HG02852 (cell line): Measurements from ENCODE around the gene EFCAB13.
"Not testable (repeated sequence)": the region's sequence is repeated elsewhere in the genome, so short reads cannot be mapped to it uniquely, and the experiment has no call there.

Experiments used
- ATAC-seq: cut with Tn5 transposase; IDR thresholded peaks from one replicate; pipeline ENCODE4 v1.9.1; 2021; ENCODE audit warnings: mild to moderate bottlenecking, moderate library complexity; ENCODE audit not compliant: unreplicated experiment

Gene EFCAB13

DNA sequence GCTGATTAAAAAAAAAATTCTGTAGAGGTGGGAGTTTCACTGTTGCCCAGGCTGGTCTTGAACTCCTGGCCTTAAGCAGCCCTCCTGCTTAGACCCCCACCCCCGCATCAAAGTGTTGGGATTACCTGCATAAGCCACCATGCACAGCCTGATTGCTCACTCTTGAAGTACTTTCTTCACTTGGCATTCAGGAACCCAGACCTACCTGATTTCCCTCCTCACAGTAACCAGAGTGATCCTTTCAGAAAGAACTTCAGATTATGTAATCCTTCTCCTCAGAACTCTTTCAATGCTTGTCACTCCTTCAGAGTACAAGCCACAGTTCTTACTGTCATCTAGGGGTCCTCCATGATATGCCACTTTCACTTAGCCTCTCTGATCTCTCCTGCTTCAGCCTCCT is 1.4 kb downstream of the EFCAB13 start:
- no peak for ATAC-seq

GRCh38 chr17:47330548-47330947 is 6.8 kb downstream of the EFCAB13 start:
- ATAC-seq, result no peak

GRCh38 chr17:47332287-47332686 is 8.5 kb downstream of the EFCAB13 start:
- ATAC-seq, result no peak

GRCh38 chr17:47335101-47335936 is 11.6 kb downstream of the EFCAB13 start:
- ATAC-seq, result no peak

- no peak for ATAC-seq
Observed at GRCh38 chr17:47338026-47338425, 14.3 kb downstream of the EFCAB13 start.

GRCh38 chr17:47352848-47353247 is 29.1 kb downstream of the EFCAB13 start:
- no peak for ATAC-seq

GRCh38 chr17:47358652-47359051 is 34.9 kb downstream of the EFCAB13 start:
- ATAC-seq, result no peak

GRCh38 chr17:47363171-47363570 is 39.4 kb downstream of the EFCAB13 start:
- no peak for ATAC-seq

DNA sequence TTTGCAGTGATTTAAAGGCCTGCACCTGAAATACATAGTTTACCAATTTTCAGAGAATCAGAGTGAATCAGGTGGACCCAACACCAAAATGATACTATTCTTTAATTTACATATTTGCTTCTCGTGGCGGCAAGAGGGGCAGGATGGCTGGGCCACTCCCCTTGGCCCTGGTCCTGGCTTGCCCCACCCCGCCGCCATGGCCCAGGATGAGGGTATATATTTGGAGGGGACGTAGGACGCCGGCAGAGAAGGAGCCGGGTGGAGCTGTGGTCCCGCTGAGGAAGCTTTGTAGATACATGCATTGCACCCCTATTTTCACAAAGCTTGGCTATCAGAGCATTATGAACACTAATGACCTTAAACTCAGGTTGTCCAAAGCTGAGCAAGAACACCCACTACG is 43.5 kb downstream of the EFCAB13 start:
- ATAC-seq, result no peak

DNA sequence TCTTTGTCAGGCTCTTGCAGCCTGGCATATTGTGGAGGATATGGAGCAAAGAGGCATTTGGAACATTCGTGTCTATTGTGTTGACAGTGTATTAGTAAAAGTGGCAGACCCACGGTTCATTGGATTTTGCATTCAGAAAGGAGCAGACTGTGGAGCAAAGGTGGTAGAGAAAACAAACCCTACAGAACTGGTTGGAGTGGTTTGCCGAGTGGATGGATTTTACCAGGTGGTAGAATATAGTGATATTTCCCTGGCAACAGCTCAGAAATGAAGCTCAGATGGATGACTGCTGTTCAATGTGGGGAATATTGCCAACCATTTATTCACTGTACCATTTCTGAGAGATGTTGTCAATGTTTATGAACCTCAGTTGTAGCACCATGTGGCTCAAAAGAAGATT is 44.5 kb downstream of the EFCAB13 start:
- no peak for ATAC-seq

DNA sequence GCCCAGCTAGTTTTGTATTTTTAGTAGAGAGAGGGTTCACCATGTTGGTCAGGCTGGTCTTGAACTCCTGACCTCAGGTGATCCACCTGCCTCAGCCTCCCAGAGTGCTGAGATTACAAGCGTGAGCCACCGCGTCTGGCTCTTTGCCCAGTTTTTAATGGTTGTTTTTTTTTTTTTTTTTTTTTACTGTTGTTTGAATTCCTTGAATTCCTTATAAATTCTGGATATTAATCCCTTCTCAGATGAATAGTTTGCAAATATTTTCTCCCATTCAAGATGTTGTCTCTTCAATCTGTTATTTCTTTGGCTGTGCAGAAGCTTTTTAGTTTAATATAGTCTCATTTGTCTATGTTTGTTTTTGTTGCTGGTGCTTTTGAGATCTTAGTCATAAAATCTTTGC is 47.1 kb downstream of the EFCAB13 start:
- ATAC-seq, result not testable (repeated sequence)

GRCh38 chr17:47373002-47373401 is 49.2 kb downstream of the EFCAB13 start:
- ATAC-seq, result no peak

GRCh38 chr17:47376247-47376646 is 52.5 kb downstream of the EFCAB13 start:
- no peak for ATAC-seq

DNA sequence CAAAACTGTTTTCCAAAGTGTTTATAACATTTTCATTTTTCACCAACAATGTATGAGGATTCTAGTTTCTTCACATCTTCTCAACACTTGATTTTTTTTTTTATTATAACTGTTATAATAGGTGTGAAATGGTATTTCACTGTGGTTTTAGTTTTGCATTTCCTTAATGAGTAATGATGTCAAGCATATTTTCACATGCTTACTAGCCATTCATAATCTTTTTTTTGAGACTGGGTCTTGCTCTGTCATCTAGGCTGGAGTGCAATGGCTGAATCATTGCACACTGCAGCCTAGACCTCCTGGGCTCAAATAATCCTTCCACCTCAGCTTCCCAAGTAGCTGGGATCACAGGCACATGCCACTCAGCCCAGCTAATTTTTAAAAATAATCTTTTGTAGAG is 65.1 kb downstream of the EFCAB13 start:
- ATAC-seq, result no peak

DNA sequence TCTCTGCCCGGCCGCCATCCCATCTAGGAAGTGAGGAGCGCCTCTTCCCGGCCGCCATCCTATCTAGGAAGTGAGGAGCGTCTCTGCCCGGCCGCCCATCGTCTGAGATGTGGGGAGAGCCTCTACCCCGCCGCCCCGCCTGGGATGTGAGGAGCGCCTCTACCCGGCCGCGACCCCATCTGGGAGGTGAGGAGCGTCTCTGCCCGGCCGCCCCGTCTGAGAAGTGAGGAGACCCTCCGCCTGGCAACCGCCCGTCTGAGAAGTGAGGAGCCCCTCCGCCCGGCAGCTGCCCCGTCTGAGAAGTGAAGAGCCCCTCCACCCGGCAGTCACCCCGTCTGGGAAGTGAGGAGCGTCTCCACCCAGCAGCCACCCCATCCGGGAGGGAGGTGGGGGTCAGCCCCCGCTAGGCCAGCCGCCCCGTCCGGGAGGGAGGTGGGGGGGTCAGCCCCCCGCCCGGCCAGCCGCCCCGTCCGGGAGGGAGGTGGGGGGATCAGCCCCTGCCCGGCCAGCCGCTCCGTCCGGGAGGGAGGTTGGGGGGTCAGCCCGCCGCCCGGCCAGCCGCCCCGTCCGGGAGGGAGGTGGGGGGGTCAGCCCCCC is 73.9 kb downstream of the EFCAB13 start:
- not testable (repeated sequence) for ATAC-seq

- no peak for ATAC-seq
Observed at GRCh38 chr17:47400333-47400732, 76.6 kb downstream of the EFCAB13 start.

DNA sequence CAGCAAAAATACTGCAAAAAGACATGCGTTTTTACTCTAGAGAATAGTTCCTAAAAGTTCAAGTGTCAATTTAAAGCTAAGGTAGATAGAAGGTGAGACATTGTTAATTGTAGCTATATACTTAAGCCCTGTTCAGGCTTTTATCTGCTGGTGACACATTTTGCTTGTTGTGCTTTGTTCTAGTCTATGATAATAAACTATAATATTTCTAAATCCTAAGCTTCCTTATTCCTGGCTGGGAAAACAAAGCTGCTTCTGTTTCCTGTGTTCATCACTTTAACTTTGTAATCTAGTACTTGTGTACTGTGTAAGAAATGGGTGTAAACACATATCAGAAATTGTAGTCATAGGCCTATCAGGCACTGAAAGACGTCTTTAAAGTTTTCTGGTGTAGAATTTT is 77.3 kb downstream of the EFCAB13 start:
- ATAC-seq, result no peak

- no peak for ATAC-seq
Observed at GRCh38 chr17:47404006-47404405, 80.3 kb downstream of the EFCAB13 start.

DNA sequence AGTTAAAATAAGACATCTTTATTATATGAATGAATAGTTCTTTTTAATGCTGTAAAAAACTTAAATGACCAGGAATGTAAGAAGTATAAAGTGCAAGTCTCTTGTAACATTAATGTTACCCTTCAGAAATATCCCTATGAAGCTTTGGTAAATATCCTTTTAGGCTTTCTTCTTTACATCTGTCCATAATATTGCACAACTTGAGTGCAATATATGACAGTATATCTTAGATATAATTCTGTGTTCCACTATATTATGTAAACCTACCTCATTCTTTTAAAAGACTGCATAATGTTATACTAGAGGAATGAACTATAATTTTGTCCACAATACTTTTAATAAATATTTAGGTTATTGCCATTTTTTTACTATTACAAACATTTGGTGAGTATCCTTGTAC is 81.1 kb downstream of the EFCAB13 start:
- ATAC-seq, result no peak

DNA sequence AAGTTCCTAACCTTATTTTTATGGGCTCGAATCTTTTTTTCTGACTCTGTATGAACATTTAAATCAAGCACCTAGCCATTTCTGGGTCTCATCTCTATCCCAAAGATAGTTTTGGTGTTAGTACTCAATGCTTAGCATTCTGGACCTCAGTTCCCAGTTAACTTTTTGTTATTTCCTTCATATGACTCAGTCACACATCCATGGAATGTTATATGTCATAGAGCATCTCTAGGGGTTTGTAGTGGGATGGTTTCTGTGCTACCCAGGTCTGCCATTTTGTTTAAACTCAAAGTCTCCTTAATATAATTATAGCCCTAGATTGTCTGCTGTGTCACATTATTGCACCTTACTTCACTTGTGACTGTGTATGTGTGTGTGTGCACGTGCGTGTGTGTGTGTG is 90.1 kb downstream of the EFCAB13 start:
- no peak for ATAC-seq

GRCh38 chr17:47414612-47415011 is 90.9 kb downstream of the EFCAB13 start:
- ATAC-seq, result no peak
